GM04504 (cell line): Measurements from ENCODE around the gene TSPAN3.
A peak's percentile ranks its signal among the peaks of the same experiment; 100 is the strongest.

ENCODE experiments used
- DNase-seq: peaks from one replicate; pipeline ENCODE4 v3.0.0-alpha.2; 2012; ENCODE audit warnings: low read depth

TSPAN3 gene

GRCh38 chr15:77070495-77071304, at the start of gene TSPAN3:
TSS of gene TSPAN3 (minus strand) at chr15:77071109. CDS start at chr15:77070954, 155 bp downstream.
- DNase-seq: peak; percentile 75

- DNase-seq: no peak
Observed at GRCh38 chr15:77120576-77120975, 49.7 kb upstream of the TSPAN3 start.

- no peak for DNase-seq
Observed at GRCh38 chr15:77119446-77119845, 48.5 kb upstream of the TSPAN3 start.

- peak; percentile 41 for DNase-seq
Observed at GRCh38 chr15:77118882-77119321, 48.0 kb upstream of the TSPAN3 start.

- no peak for DNase-seq
Observed at GRCh38 chr15:77115179-77115578, 44.3 kb upstream of the TSPAN3 start.

GRCh38 chr15:77112838-77113504, 42.1 kb upstream of the TSPAN3 start:
- DNase-seq: no peak

GRCh38 chr15:77111789-77112188, 40.9 kb upstream of the TSPAN3 start:
- DNase-seq: no peak

- no peak for DNase-seq
Observed at GRCh38 chr15:77107531-77108355, 36.8 kb upstream of the TSPAN3 start.

- DNase-seq: no peak
Observed at GRCh38 chr15:77107068-77107467, 36.2 kb upstream of the TSPAN3 start.

- DNase-seq: no peak
Observed at GRCh38 chr15:77104155-77104554, 33.2 kb upstream of the TSPAN3 start.

- no peak for DNase-seq
Observed at GRCh38 chr15:77099741-77100463, 29.0 kb upstream of the TSPAN3 start.

- DNase-seq: no peak
Observed at GRCh38 chr15:77098572-77098971, 27.7 kb upstream of the TSPAN3 start.

GRCh38 chr15:77097921-77098320, 27.0 kb upstream of the TSPAN3 start:
- DNase-seq: no peak

GRCh38 chr15:77097248-77097721, 26.4 kb upstream of the TSPAN3 start:
- no peak for DNase-seq

GRCh38 chr15:77096541-77096940, 25.6 kb upstream of the TSPAN3 start:
- no peak for DNase-seq

- no peak for DNase-seq
Observed at GRCh38 chr15:77096138-77096537, 25.2 kb upstream of the TSPAN3 start.

- no peak for DNase-seq
Observed at GRCh38 chr15:77094397-77095030, 23.6 kb upstream of the TSPAN3 start.

- no peak for DNase-seq
Observed at GRCh38 chr15:77093436-77093835, 22.5 kb upstream of the TSPAN3 start.

GRCh38 chr15:77091097-77091496, 20.2 kb upstream of the TSPAN3 start:
- no peak for DNase-seq

GRCh38 chr15:77087213-77087612, 16.3 kb upstream of the TSPAN3 start:
- no peak for DNase-seq

- DNase-seq: peak; percentile 50
Observed at GRCh38 chr15:77085297-77085696, 14.4 kb upstream of the TSPAN3 start.
